ENCODE results near the gene PCBP2.

DNA sequence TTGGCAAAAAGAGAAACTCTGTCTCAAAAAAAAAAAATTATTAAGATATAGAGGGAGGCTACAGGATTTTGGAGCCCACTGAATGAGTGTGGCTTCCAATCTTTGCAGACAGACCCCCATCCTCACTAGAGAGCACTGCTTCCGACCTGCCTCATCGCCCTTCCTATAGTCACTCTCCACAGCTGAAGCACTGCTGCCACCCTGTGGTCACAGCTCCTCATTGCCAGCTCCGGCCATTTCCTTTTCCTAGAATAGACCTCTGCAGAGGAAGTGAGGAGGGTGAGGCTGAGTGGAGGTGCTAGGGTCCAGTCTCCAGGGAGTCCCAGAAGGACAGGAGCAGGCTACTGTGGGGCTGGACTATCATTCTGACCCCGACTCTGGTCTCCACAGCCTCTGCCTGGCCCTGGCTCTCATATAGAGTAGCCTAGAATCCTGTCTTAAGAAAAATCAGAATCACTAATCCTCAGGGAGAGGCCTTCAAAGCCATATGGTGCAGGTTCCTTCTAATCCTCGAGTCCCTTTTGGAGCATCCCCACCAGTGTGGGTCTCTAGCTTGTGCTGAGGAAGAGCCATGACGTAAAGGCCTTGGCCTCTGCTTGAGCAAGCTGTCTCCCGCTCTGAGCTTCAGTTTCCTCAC is 56.8 kb downstream of the PCBP2 start:
- TF ChIP-seq, protein P1, sequence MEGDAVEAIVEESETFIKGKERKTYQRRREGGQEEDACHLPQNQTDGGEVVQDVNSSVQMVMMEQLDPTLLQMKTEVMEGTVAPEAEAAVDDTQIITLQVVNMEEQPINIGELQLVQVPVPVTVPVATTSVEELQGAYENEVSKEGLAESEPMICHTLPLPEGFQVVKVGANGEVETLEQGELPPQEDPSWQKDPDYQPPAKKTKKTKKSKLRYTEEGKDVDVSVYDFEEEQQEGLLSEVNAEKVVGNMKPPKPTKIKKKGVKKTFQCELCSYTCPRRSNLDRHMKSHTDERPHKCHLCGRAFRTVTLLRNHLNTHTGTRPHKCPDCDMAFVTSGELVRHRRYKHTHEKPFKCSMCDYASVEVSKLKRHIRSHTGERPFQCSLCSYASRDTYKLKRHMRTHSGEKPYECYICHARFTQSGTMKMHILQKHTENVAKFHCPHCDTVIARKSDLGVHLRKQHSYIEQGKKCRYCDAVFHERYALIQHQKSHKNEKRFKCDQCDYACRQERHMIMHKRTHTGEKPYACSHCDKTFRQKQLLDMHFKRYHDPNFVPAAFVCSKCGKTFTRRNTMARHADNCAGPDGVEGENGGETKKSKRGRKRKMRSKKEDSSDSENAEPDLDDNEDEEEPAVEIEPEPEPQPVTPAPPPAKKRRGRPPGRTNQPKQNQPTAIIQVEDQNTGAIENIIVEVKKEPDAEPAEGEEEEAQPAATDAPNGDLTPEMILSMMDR (IDR thresholded peaks at IDR 0.05; ENCODE audit: poor library complexity), result peak; percentile 97
- no peak for TF ChIP-seq EZH2phosphoT487 (IDR thresholded peaks at IDR 0.05; ENCODE audit: low read depth, severe bottlenecking, unreplicated experiment)

Measured in hepatocyte (in vitro differentiated cells).